H1 (cell line): ENCODE results near the gene MOK. TPM values are rescaled to one million over a fixed set of nuclear protein-coding genes. Genes with fewer than 3 reads are reported as not detected.
A peak's percentile ranks its signal among the peaks of the same experiment; 100 is the strongest.

ENCODE experiments used
- CTCF ChIA-PET: fragments of 300-600 bp; sonication (Branson Sonifier 250); formaldehyde crosslinking; loops from one replicate; lab custom pipeline; 2021; ENCODE audit not compliant: partially characterized antibody; lab: Charles Lee
- POLR2A ChIA-PET: fragments of 300-600 bp; sonication (Branson Sonifier 250); formaldehyde crosslinking; loops from one replicate; lab custom pipeline; 2021; ENCODE audit warnings: inconsistent platforms; ENCODE audit not compliant: partially characterized antibody; lab: Charles Lee
- DNase-seq, 2 experiments: peaks; one replicate each; pipeline versions ENCODE4 v3.0.0 to v3.0.0-alpha.2; 2010 to 2022; ENCODE audit warnings: low spot score in 2 of 2, low read depth in 1 of 2, mixed read lengths in 1 of 2
- FAIRE-seq: peaks from 2 replicates; lab custom pipeline; 2011; peaks lifted over from hg19 to GRCh38; lab: Jason Lieb, UNC
- H2AFZ ChIP-seq: 2 replicates; pipeline ENCODE4 v1.8.1; 2012; ENCODE audit warnings: low read length, inconsistent platforms
- H2AK5ac ChIP-seq: 2 replicates; pipeline ENCODE4 v1.6.1; 2013; ENCODE audit warnings: low read depth, low read length
- H2BK120ac ChIP-seq: replicated peaks from 2 replicates; pipeline ENCODE3; 2013; ENCODE audit warnings: low read depth, low read length, inconsistent platforms
- H2BK12ac ChIP-seq: 2 replicates; pipeline ENCODE4 v1.6.1; 2013; ENCODE audit warnings: low read depth, low read length
- H2BK15ac ChIP-seq: 2 replicates; pipeline ENCODE4 v1.6.1; 2013; ENCODE audit warnings: low read length
- H2BK20ac ChIP-seq: 2 replicates; pipeline ENCODE4 v1.6.1; 2013; ENCODE audit warnings: low read length
- H2BK5ac ChIP-seq: 2 replicates; pipeline ENCODE4 v1.6.1; 2013; ENCODE audit warnings: low read depth, low read length
- H3K14ac ChIP-seq: 2 replicates; pipeline ENCODE4 v1.6.1; 2013; ENCODE audit warnings: inconsistent platforms; ENCODE audit not compliant: insufficient read length
- H3K18ac ChIP-seq: 2 replicates; pipeline ENCODE4 v1.6.1; 2013; ENCODE audit warnings: low read length; ENCODE audit errors: extremely low read depth
- H3K23ac ChIP-seq: 2 replicates; pipeline ENCODE4 v1.6.1; 2013; ENCODE audit warnings: inconsistent platforms; ENCODE audit not compliant: insufficient read length
- H3K23me2 ChIP-seq: 2 replicates; pipeline ENCODE4 v1.6.1; 2013; ENCODE audit warnings: low read depth, low read length
- H3K27ac ChIP-seq: 2 replicates; pipeline ENCODE4 v1.6.1; 2011; ENCODE audit warnings: low read depth, low read length, inconsistent platforms
- H3K27me3 ChIP-seq, 4 experiments: replicated peaks in 1 of 4; 1 replicate in 1 of 4; 2 replicates in 3 of 4; pipeline versions ENCODE4 v1.6.1 to v1.8.1; 2011 to 2013; ENCODE audit warnings: low read length in 3 of 4, mild to moderate bottlenecking in 3 of 4, inconsistent platforms in 2 of 4, mixed read lengths in 2 of 4, moderate library complexity in 1 of 4; ENCODE audit not compliant: control insufficient read depth in 3 of 4, insufficient read depth in 3 of 4; ENCODE audit errors: extremely low read depth in 1 of 4
- H3K36me3 ChIP-seq, 4 experiments: 2 replicates each; pipeline versions ENCODE4 v1.6.1 to v1.8.1; 2011 to 2013; ENCODE audit warnings: mild to moderate bottlenecking in 4 of 4, low read length in 3 of 4, moderate library complexity in 2 of 4, control low read depth in 1 of 4, inconsistent platforms in 1 of 4; ENCODE audit not compliant: insufficient read depth in 4 of 4, control insufficient read depth in 2 of 4
- H3K4ac ChIP-seq: replicated peaks from 2 replicates; pipeline ENCODE3; 2013; ENCODE audit warnings: low read length, low read depth, mixed read lengths, inconsistent platforms; ENCODE audit not compliant: insufficient read length
- H3K4me1 ChIP-seq, 4 experiments: replicated peaks in 1 of 4; 1 replicate in 1 of 4; 2 replicates in 3 of 4; pipeline versions ENCODE4 v1.6.1 to v1.8.1; 2011 to 2013; ENCODE audit warnings: low read length in 3 of 4, inconsistent platforms in 2 of 4, mixed read lengths in 1 of 4; ENCODE audit not compliant: insufficient read depth in 4 of 4, control insufficient read depth in 3 of 4
- H3K4me2 ChIP-seq, 2 experiments: 2 replicates each; pipeline versions ENCODE4 v1.6.1 to v1.8.1; 2011 to 2013; ENCODE audit warnings: low read depth in 2 of 2, low read length in 2 of 2, control low read depth in 1 of 2, inconsistent platforms in 1 of 2, mild to moderate bottlenecking in 1 of 2; ENCODE audit not compliant: insufficient read depth in 1 of 2
- H3K4me3 ChIP-seq, 4 experiments: fragments of 200-600, 300-600 bp in 1 of 4; sonication (generic), shearing (Covaris generic), sonication (Bioruptor Twin) in 1 of 4; 2 replicates each; pipeline versions ENCODE4 v1.5.1 to v1.8.1; 2011 to 2016; ENCODE audit warnings: low read length in 4 of 4, low read depth in 3 of 4, control low read depth in 2 of 4, inconsistent platforms in 2 of 4, mild to moderate bottlenecking in 2 of 4, mixed read lengths in 1 of 4, moderate library complexity in 1 of 4; ENCODE audit not compliant: insufficient read depth in 2 of 4; ENCODE audit errors: extremely low read depth in 1 of 4
- H3K56ac ChIP-seq: replicated peaks from 2 replicates; pipeline ENCODE3; 2013; ENCODE audit warnings: low read depth, mild to moderate bottlenecking, mixed read lengths, low read length, inconsistent platforms; ENCODE audit not compliant: insufficient read length
- H3K79me1 ChIP-seq: 2 replicates; pipeline ENCODE4 v1.6.1; 2013; ENCODE audit warnings: low read depth, low read length, control low read depth
- H3K79me2 ChIP-seq, 2 experiments: 2 replicates each; pipeline versions ENCODE4 v1.6.1 to v1.8.1; 2012 to 2013; ENCODE audit warnings: low read length in 2 of 2, mild to moderate bottlenecking in 2 of 2, inconsistent platforms in 1 of 2; ENCODE audit not compliant: insufficient read depth in 2 of 2, control insufficient read depth in 1 of 2
- H3K9ac ChIP-seq, 4 experiments: replicated peaks in 1 of 4; 1 replicate in 1 of 4; 2 replicates in 3 of 4; pipeline versions ENCODE4 v1.6.1 to v1.8.1; 2011 to 2013; ENCODE audit warnings: low read depth in 3 of 4, low read length in 3 of 4, control low read depth in 2 of 4, mild to moderate bottlenecking in 2 of 4, moderate library complexity in 2 of 4, inconsistent platforms in 1 of 4; ENCODE audit errors: extremely low read depth in 1 of 4
- H3K9me3 ChIP-seq, 2 experiments: 2 replicates each; pipeline versions ENCODE4 v1.6.1 to v1.8.1; 2012 to 2013; ENCODE audit warnings: mild to moderate bottlenecking in 2 of 2, moderate library complexity in 2 of 2, control low read depth in 1 of 2, inconsistent platforms in 1 of 2, low read depth in 1 of 2, low read length in 1 of 2, mixed read lengths in 1 of 2; ENCODE audit not compliant: insufficient read depth in 2 of 2
- H4K20me1 ChIP-seq, 2 experiments: replicated peaks in 1 of 2; 2 replicates each; pipeline versions ENCODE3 to v1.8.1; 2011 to 2013; ENCODE audit warnings: inconsistent platforms in 2 of 2, low read length in 2 of 2, mild to moderate bottlenecking in 1 of 2; ENCODE audit not compliant: insufficient read depth in 2 of 2, control insufficient read depth in 1 of 2
- H4K5ac ChIP-seq: 2 replicates; pipeline ENCODE4 v1.6.1; 2013; ENCODE audit warnings: low read length, low read depth, mixed read lengths, inconsistent platforms; ENCODE audit not compliant: insufficient read length
- H4K8ac ChIP-seq: 2 replicates; pipeline ENCODE4 v1.8.0; 2013; ENCODE audit warnings: mild to moderate bottlenecking, moderate library complexity, low read length, inconsistent platforms; ENCODE audit not compliant: insufficient read depth; ENCODE audit errors: extremely low read depth
- H4K91ac ChIP-seq: replicated peaks from 2 replicates; pipeline ENCODE3; 2013; ENCODE audit warnings: low read length, mixed read lengths, inconsistent platforms; ENCODE audit not compliant: insufficient read length
- BACH1 ChIP-seq: IDR thresholded peaks from 2 replicates; pipeline ENCODE4 v1.6.1; 2012; ENCODE audit warnings: low read length, improper control_type of control experiment
- BRCA1 ChIP-seq: IDR thresholded peaks from 2 replicates; pipeline ENCODE4 v1.6.1; 2012; ENCODE audit warnings: low read depth, low read length, improper control_type of control experiment
- CTBP2 ChIP-seq: IDR thresholded peaks from 2 replicates; pipeline ENCODE4 v1.7.0; 2011; ENCODE audit warnings: borderline replicate concordance, mild to moderate bottlenecking, moderate library complexity, mixed read lengths, low read length; ENCODE audit not compliant: insufficient read depth, insufficient read length
- EZH2 ChIP-seq: fragments of 200-600 bp; sonication (generic); IDR thresholded peaks from 2 replicates; pipeline ENCODE4 v1.7.1; 2012; ENCODE audit warnings: low read depth, mild to moderate bottlenecking, moderate library complexity, low read length, inconsistent platforms; ENCODE audit not compliant: severe bottlenecking
- JUN ChIP-seq: IDR thresholded peaks from 2 replicates; pipeline ENCODE4 v1.6.1; 2011; ENCODE audit warnings: low read depth, mild to moderate bottlenecking, improper control_type of control experiment, low read length
- MAX ChIP-seq: IDR thresholded peaks from 2 replicates; pipeline ENCODE4 v1.6.1; 2012; ENCODE audit warnings: inconsistent platforms
- NANOG ChIP-seq: IDR thresholded peaks from 2 replicates; pipeline ENCODE4 v1.6.1; 2011; ENCODE audit warnings: low read length, low read depth, mild to moderate bottlenecking, inconsistent platforms; ENCODE audit not compliant: insufficient read depth, poor library complexity, severe bottlenecking
- SIRT6 ChIP-seq: IDR thresholded peaks from one replicate; pipeline ENCODE4 v1.7.1; 2012; ENCODE audit warnings: low read length, inconsistent platforms
- SP1 ChIP-seq: IDR thresholded peaks from 2 replicates; pipeline ENCODE4 v1.6.1; 2011; ENCODE audit warnings: low read depth, low read length
- SUZ12 ChIP-seq: fragments of 200-600 bp; sonication (generic); IDR thresholded peaks from 2 replicates; pipeline ENCODE4 v1.6.1; 2012; ENCODE audit warnings: mild to moderate bottlenecking, inconsistent platforms, low read length, moderate library complexity, mixed read lengths
- TAF1 ChIP-seq: IDR thresholded peaks from 2 replicates; pipeline ENCODE4 v1.6.1; 2011; ENCODE audit warnings: mild to moderate bottlenecking, low read depth, low read length
- YY1 ChIP-seq: IDR thresholded peaks from 2 replicates; pipeline ENCODE4 v1.6.1; 2011; ENCODE audit warnings: low read depth, mild to moderate bottlenecking, low read length
- WGBS, 2 experiments: shearing (Covaris generic) in 1 of 2; methylation state at CpG; one replicate each; pipeline versions ENCODE4 v1.1.6 to v1.1.7; 2013 to 2015; ENCODE audit warnings: low lambda C conversion rate in 2 of 2, mixed read lengths in 2 of 2, inconsistent platforms in 1 of 2, low coverage in 1 of 2, missing lambda C conversion rate in 1 of 2; ENCODE audit not compliant: insufficient replicate concordance in 2 of 2, insufficient coverage in 1 of 2, insufficient read length in 1 of 2; ENCODE audit errors: extremely low coverage in 1 of 2, missing lambda C conversion rate in 1 of 2; 5-methylcytosine and 5-hydroxymethylcytosine counted together
- polyA plus RNA-seq, 7 experiments: library from polyadenylated mRNA; depleted of rRNA in 3 of 7; stranded (reverse) in 5 of 7; unstranded in 2 of 7; fragments of >200 nt in 5 of 7; fragments of 200-250 nt in 2 of 7; gene quantifications; 1 replicate in 5 of 7; 2 replicates in 1 of 7; 4 replicates in 1 of 7; pipeline versions ENCODE4 v1.2.1 to v1.2.3, GENCODE V29; 2011 to 2013; ENCODE audit warnings: missing spikeins in 2 of 7, mixed read lengths in 2 of 7
- total RNA-seq: library from RNA; stranded (reverse); fragmentation: NEBNext Ultra II Directional; extraction: Animal tissue kit (Norgen Biotek cat#: 25700); gene quantifications from 2 replicates; pipeline ENCODE4 v1.2.1, GENCODE V29; 2021

Gene MOK
- total and polyA plus RNA-seq, 2 of the 8 experiments (the other 6 are each of a cell fraction or from before 2014, with no cell fraction given), result 2.1 to 2.5 TPM

GRCh38 chr14:102234331-102235264 is 70.4 kb downstream of the MOK start:
- no peak overlapping the region for H3K4me2 ChIP-seq
- H2BK20ac ChIP-seq, result no peak overlapping the region
- H4K8ac ChIP-seq, result no peak overlapping the region
- CTCF ChIA-PET, result interaction anchor here (1.2 to 6.4 kb wide), 2 partner anchors 19 to 82 kb away, joined by 3 to 44 read pairs; partner anchors contain the start of gene ZNF839
- no peak overlapping the region for H3K14ac ChIP-seq
- H2BK12ac ChIP-seq, result 0 out of 2 replicates have a peak overlapping the region, but pooled peaks have one; percentile 9
- H2AFZ ChIP-seq, result no peak overlapping the region
- H3K23ac ChIP-seq, result no peak overlapping the region
- peaks cover 0 to 6% (median 2%) of the 10 kb centered on the region in 4 experiments; a peak in 4 of 7 replicates for H3K4me1 ChIP-seq
- H3K79me1 ChIP-seq, result no peaks in the 10 kb centered on the region
- no peak overlapping the region for H2BK5ac ChIP-seq
- H3K9me3 ChIP-seq, result no peaks in the 10 kb centered on the region
- H3K18ac ChIP-seq, result no peak overlapping the region
- DNase-seq, result no peak
- H3K27me3 ChIP-seq, result no peaks in the 10 kb centered on the region
- no peak overlapping the region for H2AK5ac ChIP-seq
- H2BK15ac ChIP-seq, result no peak overlapping the region
- FAIRE-seq, result no peak
- H3K23me2 ChIP-seq, result 0 out of 2 replicates have a peak, but pooled peaks cover 2% of the 10 kb centered on the region
- no peak overlapping the region for H2BK120ac ChIP-seq
- no peak overlapping the region for H3K4ac ChIP-seq
- H3K27ac ChIP-seq, result no peak overlapping the region
- H4K91ac ChIP-seq, result no peak overlapping the region
- no peaks in the 10 kb centered on the region for H4K20me1 ChIP-seq
- no peak overlapping the region for H3K56ac ChIP-seq
- H3K9ac ChIP-seq, result no peak overlapping the region; a peak in 1 of 7 replicates
- no peaks in the 10 kb centered on the region for H3K79me2 ChIP-seq
- no peak overlapping the region for H3K4me3 ChIP-seq
- WGBS, 2 experiments, result 83% methylated on average over 34 of the region's 34 CpGs; no CpG with 5 or more reads in 1 of the 2 experiments
- POLR2A ChIA-PET, result no interaction called here
- no peaks in the 10 kb centered on the region for H3K36me3 ChIP-seq
- no peak overlapping the region for H4K5ac ChIP-seq
- TF ChIP-seq JUN (no peak), EZH2 (no peak), TAF1 (no peak), SIRT6 (no peak), CTBP2 (no peak), NANOG (no peak), BACH1 (no peak), BRCA1 (no peak), SUZ12 (no peak), MAX (no peak), YY1 (no peak), SP1 (no peak)
